SHP77 treated with DMSO at 0.1 percent for 48 hours (cell line): ENCODE measurements around the gene PAH.
A peak's percentile ranks its signal among the peaks of the same experiment; 100 is the strongest.

Experiments used
- DNase-seq: peaks from one replicate; lab custom pipeline; 2025; lab: John Stamatoyannopoulos, UW

The PAH gene

DNA sequence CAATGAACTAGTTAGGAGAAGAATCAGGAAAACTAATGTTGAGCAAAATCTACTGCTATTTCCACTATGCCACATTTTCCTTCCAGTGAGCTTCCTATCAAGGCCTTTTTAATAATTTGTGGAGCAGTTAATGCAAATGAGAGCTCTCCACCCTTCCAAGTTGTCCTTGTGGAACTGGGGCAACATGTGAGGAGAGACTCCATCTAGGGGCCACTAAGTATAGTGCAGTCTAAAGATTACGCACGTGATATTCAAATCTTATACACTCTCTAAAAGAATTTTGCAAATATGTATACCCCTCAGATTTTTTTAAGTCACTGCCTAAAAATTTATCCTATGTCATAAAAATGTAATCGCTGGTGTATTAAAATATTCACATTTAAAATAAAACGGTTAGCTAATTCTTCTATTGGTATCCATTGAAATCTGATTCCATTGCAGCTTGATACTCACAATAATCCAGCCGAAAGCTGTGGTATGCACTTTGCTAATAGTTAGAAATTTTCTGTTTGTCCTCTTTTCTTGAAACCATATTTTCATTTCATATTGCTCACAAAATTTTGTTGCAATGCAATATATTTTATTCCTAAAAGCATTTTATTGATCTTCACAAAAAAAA, 100.1 kb downstream of the PAH start:
- DNase-seq = peak; percentile 29

DNA sequence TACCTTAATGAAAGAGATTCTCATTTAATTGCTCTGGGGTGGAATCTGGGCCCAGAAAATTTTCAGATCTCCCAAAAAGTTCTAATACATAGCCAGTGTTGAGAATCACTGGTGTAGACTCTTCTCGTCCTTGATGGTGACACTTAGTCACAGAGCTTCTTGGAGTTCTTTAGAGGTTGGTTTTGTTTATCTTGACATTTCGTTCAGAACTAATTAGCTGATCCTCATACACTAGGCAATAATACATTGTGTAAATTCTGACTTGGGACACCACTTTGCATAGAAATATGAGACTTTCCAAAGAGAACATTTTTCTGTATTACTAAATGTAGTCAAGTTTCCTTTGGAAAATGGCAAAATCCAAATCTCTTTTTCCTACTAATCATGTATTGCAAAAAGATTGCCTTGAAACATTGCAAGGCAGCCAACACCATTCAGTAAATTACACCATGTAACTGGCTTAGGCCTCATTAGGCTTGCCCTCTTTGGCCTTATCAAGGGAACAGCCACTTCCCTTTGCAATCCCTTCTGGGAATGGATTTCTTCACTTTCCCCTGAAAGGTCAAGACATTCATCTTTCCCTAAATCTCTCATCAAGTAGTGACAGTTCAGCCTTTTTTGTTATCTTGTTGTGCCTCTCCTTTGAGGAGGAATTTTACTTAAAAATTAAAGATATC, 102.2 kb downstream of the PAH start:
- DNase-seq = no peak

DNA sequence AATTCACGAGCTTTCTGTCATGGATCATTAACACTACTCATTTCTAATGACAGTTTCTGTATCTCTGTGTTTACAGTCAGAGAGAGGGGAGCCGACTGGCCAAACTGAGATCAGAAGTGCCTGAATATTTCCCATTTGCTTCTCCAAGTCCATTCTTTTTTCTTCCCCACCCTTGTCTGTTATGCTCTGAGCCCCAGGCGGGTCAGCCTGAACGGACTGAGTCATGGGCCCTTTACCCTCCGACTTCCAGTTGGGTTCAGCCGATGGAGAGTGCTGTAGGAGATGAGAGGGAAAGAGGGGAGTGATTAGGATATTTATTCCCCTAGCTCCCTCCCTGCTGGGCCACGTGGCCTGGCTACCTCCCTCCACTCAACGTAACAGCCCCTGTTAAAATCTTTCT, 104.7 kb downstream of the PAH start:
- DNase-seq = no peak

DNA sequence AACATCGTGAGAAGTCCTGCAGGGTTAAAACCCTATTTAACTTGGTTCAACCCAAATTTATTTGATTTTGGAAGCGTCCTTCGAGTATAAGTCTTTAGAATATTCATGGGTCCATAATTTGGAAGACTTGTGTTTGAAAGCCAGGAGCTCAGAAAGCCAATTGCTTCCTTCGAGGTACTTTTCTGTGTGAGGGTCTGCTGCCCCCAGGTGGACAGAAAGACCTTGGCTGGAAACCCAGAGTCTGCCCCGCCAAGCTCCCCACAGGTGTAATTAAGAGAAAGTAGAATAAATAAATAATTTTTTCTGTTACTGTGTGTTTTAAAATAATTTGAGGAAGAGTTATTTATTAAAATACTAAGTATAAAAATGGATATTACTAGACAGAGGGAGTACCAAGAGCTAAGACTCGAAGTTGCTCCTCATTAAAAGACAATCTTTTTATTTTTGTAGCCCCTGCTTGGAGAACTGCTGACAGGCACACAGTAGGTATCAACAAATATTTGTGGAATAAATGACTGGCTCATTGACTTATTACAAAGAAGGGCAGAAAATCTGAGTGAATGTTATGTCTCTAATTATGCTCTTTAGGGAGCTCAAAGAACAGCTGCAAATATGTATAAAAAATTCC, 105.8 kb downstream of the PAH start:
- no peak for DNase-seq

DNA sequence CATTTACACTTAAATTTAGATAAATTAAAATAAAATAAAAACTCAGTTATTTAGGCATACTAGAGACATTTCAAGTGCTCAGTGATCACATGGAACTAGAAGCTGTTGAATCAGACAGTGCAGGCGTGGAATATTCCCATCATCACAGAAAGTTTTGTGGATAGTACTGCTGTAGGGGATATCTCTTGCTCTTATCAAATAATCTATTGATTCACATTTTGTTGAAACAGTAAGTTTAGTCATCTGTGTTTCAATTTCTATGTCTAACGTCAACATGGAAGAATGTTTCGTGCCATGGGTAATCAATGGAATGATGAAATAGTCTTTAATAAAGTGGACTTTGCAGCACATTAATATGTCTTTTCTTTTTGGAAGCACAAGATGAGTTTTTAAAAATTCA, 108.6 kb downstream of the PAH start:
- DNase-seq = no peak

DNA sequence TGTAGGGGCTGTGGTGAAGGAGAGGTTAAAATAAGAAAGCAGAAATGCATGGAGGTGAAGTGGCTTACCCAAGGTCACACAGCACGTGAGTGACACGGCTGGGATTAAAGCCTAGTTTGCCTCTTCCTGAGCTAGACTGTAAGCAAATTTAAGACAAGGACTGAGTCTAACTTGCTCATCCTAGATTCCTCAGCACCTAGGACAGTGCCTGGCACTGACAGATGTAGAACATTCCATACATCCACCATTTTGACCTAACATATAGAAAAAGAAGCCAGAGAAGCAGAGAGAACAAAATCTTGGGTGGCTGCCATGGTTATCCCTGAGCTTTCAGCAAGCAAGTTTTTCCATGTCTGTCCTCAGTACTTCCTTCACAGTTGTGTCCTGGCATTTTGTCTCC, 110.5 kb downstream of the PAH start:
- no peak for DNase-seq

DNA sequence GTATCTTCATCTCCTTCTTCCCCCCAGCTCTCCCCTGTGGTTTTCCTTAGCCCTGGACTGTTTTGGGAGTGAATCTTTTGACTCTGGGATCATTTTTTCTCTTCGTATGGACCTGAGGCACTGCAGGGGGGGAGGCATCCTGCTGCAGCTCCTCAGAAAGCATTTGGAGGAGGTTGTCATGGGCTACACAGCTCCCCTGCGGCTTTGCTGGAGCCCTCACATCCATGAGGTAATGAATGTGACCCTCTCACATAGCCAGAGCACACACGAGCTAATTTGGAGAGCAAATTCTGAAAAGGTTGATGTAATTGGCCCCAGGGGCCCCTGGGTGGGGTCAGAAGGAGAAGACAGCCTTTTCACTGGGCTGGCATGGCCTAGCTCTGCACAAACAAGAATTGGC, 110.9 kb downstream of the PAH start:
- no peak for DNase-seq

DNA sequence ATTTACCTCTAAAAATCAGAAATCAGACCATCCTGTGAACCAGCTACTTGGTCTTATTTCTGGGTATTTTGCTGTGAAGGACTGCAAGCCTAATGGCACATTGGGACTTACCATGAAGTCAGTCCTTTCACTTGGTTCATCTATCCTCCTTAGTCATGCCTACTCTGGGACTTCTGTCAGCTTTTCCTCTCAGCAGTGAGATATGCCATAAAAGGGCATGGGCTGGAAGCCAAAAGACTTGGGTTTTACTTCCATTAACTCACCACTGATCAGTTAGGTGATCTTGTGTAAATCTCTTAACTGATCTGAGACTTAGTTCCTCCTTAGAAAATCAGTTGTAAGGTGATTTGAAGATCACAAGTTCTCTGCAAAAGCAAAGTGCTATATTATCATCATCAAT, 116.5 kb downstream of the PAH start:
- DNase-seq = no peak

DNA sequence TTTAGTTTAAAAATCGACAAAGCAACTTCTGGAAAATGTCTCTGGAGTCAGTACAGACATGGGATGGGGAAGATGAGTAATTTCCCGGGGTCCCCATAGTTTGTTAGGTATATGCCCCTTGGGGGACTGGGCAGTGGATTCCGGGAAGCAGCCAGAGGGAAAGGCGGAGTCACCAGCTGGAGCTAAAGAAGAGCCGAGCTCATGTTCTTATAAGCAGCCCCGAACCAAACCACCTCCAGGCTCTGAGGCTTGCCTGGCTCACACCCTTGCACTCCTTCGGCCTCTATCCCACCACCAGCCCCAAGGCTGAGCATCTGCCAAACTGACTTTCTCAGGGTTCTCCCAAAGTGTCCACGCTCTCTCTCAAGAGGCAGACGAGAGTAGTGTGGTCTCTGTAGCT, 117.8 kb downstream of the PAH start:
- no peak for DNase-seq

DNA sequence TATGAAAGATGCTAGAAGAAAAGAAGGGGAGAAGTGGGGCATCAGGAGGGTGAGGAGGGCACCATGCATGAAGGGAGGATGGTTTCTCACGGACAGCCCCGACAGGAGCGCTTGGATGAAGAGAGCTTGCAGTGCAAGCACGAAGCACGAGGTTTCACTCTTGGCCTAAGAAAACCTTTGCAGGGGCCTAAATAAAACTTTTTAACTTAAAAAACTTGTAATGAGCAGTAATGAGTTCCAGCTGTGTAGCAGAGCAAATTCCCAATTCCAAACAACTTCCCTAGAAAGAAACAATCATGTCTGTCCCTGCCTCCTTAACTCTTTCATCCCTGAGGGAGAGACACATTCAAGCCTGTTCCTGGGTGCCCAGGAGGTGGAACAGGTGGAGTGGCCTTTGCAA, 119.5 kb downstream of the PAH start:
- no peak for DNase-seq

DNA sequence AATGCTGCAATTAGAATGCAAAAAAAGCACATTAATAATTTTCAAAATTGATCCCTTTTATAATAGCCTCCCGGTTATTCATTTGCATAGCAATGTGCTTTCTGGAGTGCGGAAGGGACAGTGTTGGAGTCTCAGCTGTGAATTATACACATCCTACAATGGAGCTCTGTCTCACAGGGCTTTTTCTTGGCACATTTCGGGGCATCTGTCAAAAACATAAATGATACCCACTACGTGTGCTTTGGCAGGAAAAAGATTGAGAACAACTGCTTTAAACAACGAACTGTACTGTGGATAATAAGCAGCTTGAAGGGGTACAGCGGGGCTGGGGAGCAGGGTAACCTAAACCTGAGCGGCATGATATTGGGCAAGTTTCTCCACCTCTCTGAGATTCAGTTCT, 123.1 kb downstream of the PAH start:
- no peak for DNase-seq
